ENCODE results near the gene ACAA2.

Gene ACAA2

DNA sequence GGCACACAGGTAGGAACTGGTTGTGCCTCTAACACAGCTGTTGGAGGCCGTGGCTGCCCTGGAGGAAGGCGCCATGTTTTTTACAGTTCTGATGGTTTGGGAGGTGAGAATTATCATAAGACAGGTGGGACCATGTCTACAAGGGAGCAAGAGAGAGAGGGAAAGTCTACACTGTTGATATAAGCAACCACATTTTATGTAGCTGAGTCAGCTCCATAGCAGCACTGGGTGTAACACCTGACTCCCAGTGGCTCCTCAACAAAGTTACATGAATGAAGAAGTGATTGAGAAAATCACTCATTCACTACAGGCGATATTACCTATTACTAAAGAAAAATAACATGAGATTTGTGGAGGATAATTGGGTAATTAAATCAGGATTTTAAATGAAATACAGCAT is 41.3 kb upstream of the ACAA2 start:
- no peak overlapping the region for H3K4me2 ChIP-seq
- no peaks in the 10 kb centered on the region for H3K27me3 ChIP-seq
- no peak overlapping the region for H3K4me3 ChIP-seq
- H4K20me1 ChIP-seq: no peaks in the 10 kb centered on the region
- H3K9me3 ChIP-seq: no peaks in the 10 kb centered on the region
- no peak for TF ChIP-seq Cebpa-rat (IDR thresholded peaks at IDR 0.05)
- H3K4me1 ChIP-seq: peaks cover 10% of the 10 kb centered on the region
- H3K27ac ChIP-seq: no peak overlapping the region
- no peak overlapping the region for H3K9ac ChIP-seq
- no peaks in the 10 kb centered on the region for H3K36me3 ChIP-seq

DNA sequence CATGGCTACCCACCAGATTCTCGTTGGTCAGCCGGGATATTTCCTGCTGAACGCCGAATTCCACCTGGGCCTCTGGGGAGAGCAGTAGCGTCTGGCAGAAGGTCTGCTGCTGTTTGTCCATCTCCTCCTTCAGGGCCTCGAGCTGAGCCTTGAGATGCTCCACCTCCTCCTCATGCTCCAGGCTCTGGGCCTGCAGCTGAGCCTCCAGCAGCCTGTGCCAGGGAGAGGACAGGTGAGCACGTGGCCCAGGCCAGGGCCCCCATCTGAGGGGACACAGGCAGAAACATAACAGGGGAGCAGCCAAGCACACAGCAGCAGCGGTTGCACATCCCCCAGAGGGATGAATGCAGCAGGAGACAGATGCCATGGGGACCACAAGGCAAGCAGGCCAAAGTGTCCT is 40.1 kb upstream of the ACAA2 start:
- Histone ChIP-seq H3K9ac (no peak overlapping the region), H3K27me3 (no peaks in the 10 kb centered on the region), H3K36me3 (no peaks in the 10 kb centered on the region), H3K4me2 (no peak overlapping the region), H3K27ac (no peak overlapping the region), H3K4me3 (no peak overlapping the region), H3K9me3 (no peaks in the 10 kb centered on the region), H4K20me1 (no peaks in the 10 kb centered on the region), H3K4me1 (peaks cover 7% of the 10 kb centered on the region)
- no peak for TF ChIP-seq Cebpa-rat (IDR thresholded peaks at IDR 0.05)

DNA sequence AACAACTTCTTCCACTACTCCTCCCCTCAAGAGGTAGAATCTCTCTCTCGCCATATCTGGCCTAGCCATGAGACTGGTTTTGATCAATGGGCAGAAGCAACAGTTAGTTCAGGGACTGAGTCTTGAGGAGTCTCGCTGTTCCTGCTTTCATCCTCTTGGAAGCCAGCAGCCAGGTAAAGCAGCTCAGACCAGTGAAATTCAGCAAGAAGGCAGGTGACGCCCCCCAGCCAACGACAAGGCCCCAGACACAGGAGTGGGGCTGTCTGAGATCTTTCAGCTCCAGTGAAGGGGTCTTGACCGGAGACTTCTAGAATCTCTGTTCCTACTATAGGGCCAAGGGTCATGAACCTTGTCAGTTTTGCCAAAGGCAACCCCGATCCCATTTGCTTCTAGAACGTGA is 39.7 kb upstream of the ACAA2 start:
- H4K20me1 ChIP-seq: no peaks in the 10 kb centered on the region
- no peaks in the 10 kb centered on the region for H3K9me3 ChIP-seq
- H3K9ac ChIP-seq: no peak overlapping the region
- H3K36me3 ChIP-seq: no peaks in the 10 kb centered on the region
- H3K27ac ChIP-seq: no peak overlapping the region
- no peaks in the 10 kb centered on the region for H3K27me3 ChIP-seq
- peaks cover 3% of the 10 kb centered on the region; the same call in 1 of the 2 replicates for H3K4me1 ChIP-seq
- H3K4me2 ChIP-seq: no peak overlapping the region
- H3K4me3 ChIP-seq: no peak overlapping the region
- no peak for TF ChIP-seq Cebpa-rat (IDR thresholded peaks at IDR 0.05)

DNA sequence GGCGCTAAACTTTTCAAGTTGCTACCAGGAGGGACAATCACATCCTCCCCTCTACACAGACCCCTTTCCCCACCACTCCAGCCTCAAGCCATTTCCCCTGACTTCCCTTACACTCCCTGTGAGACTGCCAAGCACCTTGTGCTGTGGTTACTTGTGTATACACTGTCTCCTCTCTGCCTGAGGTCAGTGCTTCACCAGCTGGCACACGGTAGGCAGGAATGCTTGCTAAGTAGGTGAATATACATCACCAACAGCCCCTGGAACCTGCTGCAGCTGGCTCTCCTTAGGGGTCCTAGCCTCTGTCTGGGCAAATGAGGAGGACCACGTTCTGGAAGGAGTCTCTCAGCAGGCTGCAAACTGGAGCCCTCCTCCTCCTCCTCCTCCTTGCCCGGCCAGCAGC is 38.3 kb upstream of the ACAA2 start:
- H3K4me2 ChIP-seq: no peak overlapping the region
- H3K9me3 ChIP-seq: no peaks in the 10 kb centered on the region
- no peaks in the 10 kb centered on the region for H3K27me3 ChIP-seq
- H3K4me3 ChIP-seq: no peak overlapping the region
- H3K4me1 ChIP-seq: peaks cover 9% of the 10 kb centered on the region
- H3K27ac ChIP-seq: no peak overlapping the region
- H3K36me3 ChIP-seq: no peaks in the 10 kb centered on the region
- H3K9ac ChIP-seq: no peak overlapping the region
- TF ChIP-seq Cebpa-rat (IDR thresholded peaks at IDR 0.05): no peak
- no peaks in the 10 kb centered on the region for H4K20me1 ChIP-seq

GRCh38 chr18:49850636-49851035 is 37.3 kb upstream of the ACAA2 start:
- H3K4me1 ChIP-seq: peaks cover 18% of the 10 kb centered on the region
- H3K9me3 ChIP-seq: no peaks in the 10 kb centered on the region
- no peaks in the 10 kb centered on the region for H3K36me3 ChIP-seq
- no peak overlapping the region for H3K4me2 ChIP-seq
- H3K27ac ChIP-seq: no peak overlapping the region
- H4K20me1 ChIP-seq: no peaks in the 10 kb centered on the region
- no peak overlapping the region for H3K4me3 ChIP-seq
- no peak for TF ChIP-seq Cebpa-rat (IDR thresholded peaks at IDR 0.05)
- no peaks in the 10 kb centered on the region for H3K27me3 ChIP-seq
- no peak overlapping the region for H3K9ac ChIP-seq

GRCh38 chr18:49849331-49850217 is 36.2 kb upstream of the ACAA2 start:
- H3K4me3 ChIP-seq: no peak overlapping the region
- H3K27ac ChIP-seq: no peak overlapping the region
- no peaks in the 10 kb centered on the region for H3K27me3 ChIP-seq
- no peaks in the 10 kb centered on the region for H3K9me3 ChIP-seq
- no peak for TF ChIP-seq Cebpa-rat (IDR thresholded peaks at IDR 0.05)
- H3K9ac ChIP-seq: no peak overlapping the region
- no peaks in the 10 kb centered on the region for H4K20me1 ChIP-seq
- H3K36me3 ChIP-seq: no peaks in the 10 kb centered on the region
- peaks cover 18% of the 10 kb centered on the region for H3K4me1 ChIP-seq
- no peak overlapping the region for H3K4me2 ChIP-seq

- Histone ChIP-seq H3K4me1 (peaks cover 18% of the 10 kb centered on the region), H3K27me3 (no peaks in the 10 kb centered on the region), H3K4me2 (no peak overlapping the region), H3K9me3 (no peaks in the 10 kb centered on the region), H3K27ac (no peak overlapping the region), H3K36me3 (no peaks in the 10 kb centered on the region), H4K20me1 (no peaks in the 10 kb centered on the region), H3K4me3 (no peak overlapping the region), H3K9ac (no peak overlapping the region)
- TF ChIP-seq Cebpa-rat (IDR thresholded peaks at IDR 0.05): no peak
Measured at GRCh38 chr18:49848115-49848514, 34.8 kb upstream of the ACAA2 start.

GRCh38 chr18:49847524-49847923 is 34.2 kb upstream of the ACAA2 start:
- Histone ChIP-seq H3K27me3 (no peaks in the 10 kb centered on the region), H3K27ac (no peak overlapping the region), H3K36me3 (no peaks in the 10 kb centered on the region), H3K9ac (no peak overlapping the region), H3K4me3 (no peak overlapping the region), H3K4me2 (peak overlapping the region; percentile 54), H3K4me1 (peaks cover 18% of the 10 kb centered on the region), H4K20me1 (no peaks in the 10 kb centered on the region), H3K9me3 (no peaks in the 10 kb centered on the region)
- no peak for TF ChIP-seq Cebpa-rat (IDR thresholded peaks at IDR 0.05)

DNA sequence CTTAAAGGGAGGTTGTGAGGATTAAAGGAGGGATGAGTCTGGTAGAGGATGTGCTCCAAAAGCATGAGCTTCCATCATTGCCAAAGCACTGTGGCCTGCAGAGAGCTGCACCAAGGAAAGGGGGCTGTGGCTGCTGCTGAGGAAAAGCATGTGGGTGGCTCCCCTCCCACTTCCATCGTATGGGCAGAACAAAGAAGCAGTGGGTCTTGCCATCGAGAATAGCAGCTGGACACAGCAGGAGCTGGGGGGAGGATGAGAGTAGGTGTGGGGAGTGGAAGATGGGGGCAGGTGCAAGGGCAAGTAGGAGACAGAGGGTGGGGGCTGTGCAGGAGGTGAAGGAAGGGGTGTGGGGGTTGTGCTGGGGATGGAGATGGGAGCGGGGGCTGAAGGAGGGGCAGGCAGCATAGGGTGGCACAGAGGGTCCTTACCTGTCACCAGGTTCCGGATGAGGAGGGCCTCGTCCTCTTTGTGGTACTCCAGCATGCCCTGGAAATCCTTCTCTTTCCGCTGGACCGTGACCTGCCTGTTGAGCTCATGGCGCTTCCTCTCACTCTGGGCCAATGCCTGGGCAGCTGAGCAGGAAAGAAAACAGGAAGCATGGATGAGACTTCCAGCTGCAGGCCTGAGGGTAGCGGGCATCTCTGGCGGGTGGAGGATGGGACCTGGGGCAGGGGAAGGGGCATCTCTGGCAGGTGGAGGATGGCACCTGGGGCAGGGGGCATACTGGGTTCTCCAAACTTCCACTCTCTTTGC is 33.6 kb upstream of the ACAA2 start:
- no peak overlapping the region for H3K4me3 ChIP-seq

GRCh38 chr18:49846361-49846662 is 33.0 kb upstream of the ACAA2 start:
- H3K4me1 ChIP-seq: peaks cover 18% of the 10 kb centered on the region
- no peaks in the 10 kb centered on the region for H3K9me3 ChIP-seq
- H3K4me3 ChIP-seq: no peak overlapping the region
- no peak for TF ChIP-seq Cebpa-rat (IDR thresholded peaks at IDR 0.05)
- H3K4me2 ChIP-seq: no peak overlapping the region; the same call in 1 of the 2 replicates
- H3K9ac ChIP-seq: no peak overlapping the region
- H3K27me3 ChIP-seq: no peaks in the 10 kb centered on the region
- no peaks in the 10 kb centered on the region for H3K36me3 ChIP-seq
- no peak overlapping the region for H3K27ac ChIP-seq
- H4K20me1 ChIP-seq: no peaks in the 10 kb centered on the region

More for the DNA sequence above, 33.6 kb upstream of the ACAA2 start:
- no peaks in the 10 kb centered on the region for H3K36me3 ChIP-seq
- H3K27ac ChIP-seq: no peak overlapping the region
- peaks cover 18% of the 10 kb centered on the region for H3K4me1 ChIP-seq
- no peaks in the 10 kb centered on the region for H3K9me3 ChIP-seq
- no peaks in the 10 kb centered on the region for H4K20me1 ChIP-seq
- no peak for TF ChIP-seq Cebpa-rat (IDR thresholded peaks at IDR 0.05)
- H3K9ac ChIP-seq: no peak overlapping the region
- H3K4me2 ChIP-seq: peak overlapping the region; percentile 54
- no peaks in the 10 kb centered on the region for H3K27me3 ChIP-seq

Data from BLaER1 (cell line).